ENCODE data around the gene TRAK1. TPM values are rescaled to one million over a fixed set of nuclear protein-coding genes. Genes with fewer than 3 reads are reported as not detected.

The TRAK1 gene
- polyA plus RNA-seq, 3 donors: 6.6 to 40.8 (median 7.0) TPM

DNA sequence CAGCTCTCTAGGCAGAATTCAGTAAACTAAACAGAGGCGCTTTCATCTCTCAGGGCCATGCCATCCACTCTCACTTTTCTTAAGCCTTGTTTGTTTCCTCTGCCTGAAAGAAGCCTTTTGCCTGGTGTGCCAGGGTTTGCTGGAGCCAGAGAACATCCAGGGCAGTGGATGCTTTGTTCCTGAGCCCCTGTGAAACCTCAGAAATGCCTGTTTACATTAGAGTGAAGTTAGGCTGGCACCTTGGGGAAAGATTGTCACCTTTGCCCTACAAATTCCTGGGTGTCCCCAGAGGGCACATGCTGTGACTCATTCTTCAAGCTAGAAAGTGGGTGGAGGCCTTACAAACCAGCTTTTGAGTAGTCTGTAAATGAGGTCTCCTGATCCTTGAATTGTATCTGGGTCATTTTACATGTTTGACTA is 10.7 kb upstream of the TRAK1 start:
- peak overlapping the region; percentile 76 to 94 (median 81) for H3K27ac Mint-ChIP-seq
- Histone ChIP-seq H3K4me3 (replicated peaks in 1 of 3; ENCODE audit: low read depth in 2 of 3, low read length in 3 of 3) (no peak overlapping the region), H3K79me2 (ENCODE audit: insufficient read depth, low read length) (peaks cover 99% of the 10 kb centered on the region), H3K4me2 (replicated peaks; ENCODE audit: extremely low read depth, low read length, poor library complexity, severe bottlenecking) (no peak overlapping the region), H3K9me3 (replicated peaks in 1 of 2; ENCODE audit: control insufficient read depth in 1 of 2, insufficient read depth in 1 of 2, low read length in 2 of 2) (no peaks in the 10 kb centered on the region), H3K27me3 (ENCODE audit: control insufficient read depth in 2 of 2, insufficient read depth in 2 of 2, low read length in 2 of 2) (no peaks in the 10 kb centered on the region), H4K20me1 (ENCODE audit: insufficient read depth, low read length) (peaks cover 84% of the 10 kb centered on the region), H3K9ac (ENCODE audit: insufficient read depth, low read length, poor library complexity, severe bottlenecking) (peak overlapping the region; percentile 9), H2AFZ (ENCODE audit: insufficient read depth, low read depth, low read length, poor library complexity, severe bottlenecking) (no peak overlapping the region), H3K27ac (ENCODE audit: low read depth in 1 of 2, low read length in 2 of 2) (peak overlapping the region in 1 of 2 donors; percentile 63), H3K4me1 (ENCODE audit: control insufficient read depth in 1 of 2, insufficient read depth in 2 of 2, low read length in 2 of 2) (peaks cover 24 to 33% of the 10 kb centered on the region in 2 donors), H3K36me3 (replicated peaks in 1 of 2; ENCODE audit: control insufficient read depth in 1 of 2, insufficient read depth in 2 of 2, low read length in 2 of 2) (no peaks in the 10 kb centered on the region)
- peaks cover 0 to 3% (median 2%) of the 10 kb centered on the region in 3 donors for H3K27me3 Mint-ChIP-seq (ENCODE audit: low read depth in 3 of 3)
- H3K4me1 Mint-ChIP-seq: peaks cover 43% of the 10 kb centered on the region
- TF ChIP-seq, protein P1, sequence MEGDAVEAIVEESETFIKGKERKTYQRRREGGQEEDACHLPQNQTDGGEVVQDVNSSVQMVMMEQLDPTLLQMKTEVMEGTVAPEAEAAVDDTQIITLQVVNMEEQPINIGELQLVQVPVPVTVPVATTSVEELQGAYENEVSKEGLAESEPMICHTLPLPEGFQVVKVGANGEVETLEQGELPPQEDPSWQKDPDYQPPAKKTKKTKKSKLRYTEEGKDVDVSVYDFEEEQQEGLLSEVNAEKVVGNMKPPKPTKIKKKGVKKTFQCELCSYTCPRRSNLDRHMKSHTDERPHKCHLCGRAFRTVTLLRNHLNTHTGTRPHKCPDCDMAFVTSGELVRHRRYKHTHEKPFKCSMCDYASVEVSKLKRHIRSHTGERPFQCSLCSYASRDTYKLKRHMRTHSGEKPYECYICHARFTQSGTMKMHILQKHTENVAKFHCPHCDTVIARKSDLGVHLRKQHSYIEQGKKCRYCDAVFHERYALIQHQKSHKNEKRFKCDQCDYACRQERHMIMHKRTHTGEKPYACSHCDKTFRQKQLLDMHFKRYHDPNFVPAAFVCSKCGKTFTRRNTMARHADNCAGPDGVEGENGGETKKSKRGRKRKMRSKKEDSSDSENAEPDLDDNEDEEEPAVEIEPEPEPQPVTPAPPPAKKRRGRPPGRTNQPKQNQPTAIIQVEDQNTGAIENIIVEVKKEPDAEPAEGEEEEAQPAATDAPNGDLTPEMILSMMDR (IDR thresholded peaks at IDR 0.05): no peak
- H3K9me3 Mint-ChIP-seq: peaks cover 0 to 4% (median 1%) of the 10 kb centered on the region in 7 donors
- H3K36me3 Mint-ChIP-seq: no peaks in the 10 kb centered on the region
- H3K4me3 Mint-ChIP-seq: no peak overlapping the region
- 100% methylated on average over 1 of the region's 1 CpG for WGBS (ENCODE audit: insufficient coverage)
- peak in 2 of 3 donors; percentile 32 to 59 for DNase-seq
- intact Hi-C loops (cut with micrococcal nuclease): no loop called here

DNA sequence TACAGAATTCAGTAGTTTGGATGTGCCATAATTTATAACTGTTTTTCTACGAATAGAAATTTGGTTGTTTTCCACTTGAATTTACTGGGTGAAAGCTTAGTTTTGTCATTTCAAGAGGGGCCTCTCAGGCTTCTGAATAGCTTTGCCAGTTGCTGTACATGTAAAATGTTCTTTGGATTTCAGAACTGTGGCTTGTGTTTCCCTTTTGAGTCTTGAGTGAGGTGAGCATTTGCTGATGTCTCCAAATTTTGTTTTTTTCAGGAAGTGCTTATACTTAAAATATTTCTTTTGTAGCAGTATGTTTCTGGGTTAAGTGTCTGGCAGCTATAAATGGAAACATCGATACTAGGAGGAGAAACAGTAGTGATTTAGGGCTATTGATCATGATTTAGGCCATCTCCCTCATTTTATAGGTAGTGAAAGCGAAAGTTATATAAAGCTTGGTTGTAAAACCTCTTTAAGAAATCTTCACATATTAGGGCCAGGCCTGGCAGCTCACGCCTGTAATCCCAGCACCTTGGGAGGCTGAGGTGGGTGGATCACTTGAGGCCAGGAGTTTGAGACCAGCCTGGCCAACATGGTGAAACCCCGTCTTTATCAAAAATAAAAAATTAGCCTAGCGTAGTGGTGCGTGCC is 9.2 kb upstream of the TRAK1 start:
- Mint-ChIP-seq H3K27me3 (ENCODE audit: low read depth in 3 of 3) (peaks cover 0 to 3% (median 2%) of the 10 kb centered on the region in 3 donors), H3K4me1 (peaks cover 44% of the 10 kb centered on the region), H3K36me3 (peaks cover 1 to 2% of the 10 kb centered on the region in 2 donors), H3K4me3 (peak overlapping the region in 1 of 2 donors; percentile 35), H3K9me3 (peaks cover 0 to 3% (median 0%) of the 10 kb centered on the region in 7 donors), H3K27ac (peak overlapping the region; percentile 16 to 83 (median 61))
- TF ChIP-seq, protein P1 (IDR thresholded peaks at IDR 0.05): no peak
- H3K27ac ChIP-seq (ENCODE audit: low read depth in 1 of 2, low read length in 2 of 2): peak overlapping the region; percentile 17 to 63
- no peak overlapping the region for H3K4me3 ChIP-seq (replicated peaks in 1 of 3; ENCODE audit: low read depth in 2 of 3, low read length in 3 of 3)
- no peaks in the 10 kb centered on the region for H3K9me3 ChIP-seq (replicated peaks in 1 of 2; ENCODE audit: control insufficient read depth in 1 of 2, insufficient read depth in 1 of 2, low read length in 2 of 2)
- no peak overlapping the region for H3K4me2 ChIP-seq (replicated peaks; ENCODE audit: extremely low read depth, low read length, poor library complexity, severe bottlenecking)
- H3K36me3 ChIP-seq (replicated peaks in 1 of 2; ENCODE audit: control insufficient read depth in 1 of 2, insufficient read depth in 2 of 2, low read length in 2 of 2): peaks cover 3 to 4% of the 10 kb centered on the region in 2 donors
- 67% methylated on average over 4 of the region's 7 CpGs for WGBS (ENCODE audit: insufficient coverage)
- H4K20me1 ChIP-seq (ENCODE audit: insufficient read depth, low read length): peaks cover 94% of the 10 kb centered on the region
- no peak for DNase-seq
- intact Hi-C loops (cut with micrococcal nuclease): no loop called here
- peaks cover 97% of the 10 kb centered on the region for H3K79me2 ChIP-seq (ENCODE audit: insufficient read depth, low read length)
- no peak overlapping the region for H3K9ac ChIP-seq (ENCODE audit: insufficient read depth, low read length, poor library complexity, severe bottlenecking)
- H3K4me1 ChIP-seq (ENCODE audit: control insufficient read depth in 1 of 2, insufficient read depth in 2 of 2, low read length in 2 of 2): peaks cover 24 to 33% of the 10 kb centered on the region in 2 donors
- no peak overlapping the region for H2AFZ ChIP-seq (ENCODE audit: insufficient read depth, low read depth, low read length, poor library complexity, severe bottlenecking)
- H3K27me3 ChIP-seq (ENCODE audit: control insufficient read depth in 2 of 2, insufficient read depth in 2 of 2, low read length in 2 of 2): no peaks in the 10 kb centered on the region

Data from CD14-positive monocyte (primary cell).